Jurkat, Clone E6-1 (cell line): ENCODE data around the gene REC8.

ENCODE experiments used
- DNase-seq: peaks from one replicate; pipeline ENCODE4 v3.0.0-alpha.2; 2011; ENCODE audit warnings: low read depth, low spot score
- H3K4me3 ChIP-seq: 2 replicates; pipeline ENCODE4 v1.5.1; 2011; ENCODE audit warnings: mild to moderate bottlenecking, low read length, control low read depth, moderate library complexity

Gene REC8

GRCh38 chr14:24137529-24138395, 34.1 kb upstream of the REC8 start:
- no peak for DNase-seq
- H3K4me3 ChIP-seq: no peak overlapping the region

GRCh38 chr14:24138396-24139271, 33.2 kb upstream of the REC8 start:
- no peak for DNase-seq
- H3K4me3 ChIP-seq: no peak overlapping the region

DNA sequence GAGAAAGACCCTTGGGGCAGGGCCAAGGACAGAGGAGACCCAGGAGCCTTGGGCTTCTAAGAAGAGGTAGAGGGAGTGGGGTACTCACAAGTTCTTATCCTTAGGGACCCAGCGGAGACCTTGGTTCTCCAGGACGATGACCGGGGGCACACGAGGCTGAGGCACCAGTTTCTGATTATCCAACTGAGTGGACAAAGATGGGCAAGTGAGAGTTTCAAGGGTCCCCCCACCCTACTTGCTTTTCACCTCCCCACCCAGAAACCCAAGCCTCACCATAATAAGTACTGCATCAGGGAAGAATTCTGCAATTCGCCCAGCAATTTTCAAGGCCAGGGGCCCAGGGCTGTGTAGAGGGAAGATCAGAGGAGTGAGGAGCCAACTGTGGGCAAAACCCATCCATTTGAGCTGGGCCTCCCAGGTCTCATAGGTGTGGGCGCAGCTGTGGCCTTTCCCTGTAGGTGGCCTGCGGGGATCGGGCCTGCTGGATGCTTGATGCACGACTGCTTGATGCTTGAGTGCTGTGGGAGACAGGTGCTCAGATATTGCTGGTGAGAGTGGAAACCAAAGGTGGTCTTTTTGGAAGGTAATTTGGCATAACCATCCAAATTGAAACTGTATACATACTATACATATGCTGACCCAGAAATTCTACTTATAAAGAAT, 32.5 kb upstream of the REC8 start:
- no peak for DNase-seq

GRCh38 chr14:24141097-24141880, 30.6 kb upstream of the REC8 start, which contains the start of gene EMC9:
TSS of gene EMC9 (minus strand) at chr14:24141591. CDS start at chr14:24141304, 287 bp downstream.
- peak within 1 kb of the TSS; percentile 96 for H3K4me3 ChIP-seq
- peak; percentile 99 for DNase-seq

More for the DNA sequence above, 32.5 kb upstream of the REC8 start:
- H3K4me3 ChIP-seq: no peak overlapping the region

DNA sequence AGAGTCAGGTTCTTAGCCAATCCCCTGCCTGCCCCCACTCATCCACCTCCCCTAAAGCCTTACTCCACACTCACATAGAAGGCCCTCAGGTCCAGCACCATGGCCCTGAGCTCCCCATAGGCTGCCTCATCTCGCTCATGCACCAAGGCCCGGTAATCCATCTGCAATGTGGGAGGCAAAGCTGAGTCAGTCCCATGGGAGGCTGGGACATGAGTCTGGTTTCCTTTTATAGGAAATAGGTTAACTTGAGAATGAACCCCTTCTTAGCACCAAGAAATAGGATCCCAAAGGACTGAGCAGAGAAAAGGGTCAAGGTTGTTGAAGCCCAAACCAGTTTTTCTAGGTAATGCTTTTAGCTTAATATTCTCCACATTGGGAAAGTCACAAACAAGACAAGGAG, 28.4 kb upstream of the REC8 start:
- DNase-seq: no peak
- no peak overlapping the region for H3K4me3 ChIP-seq

DNA sequence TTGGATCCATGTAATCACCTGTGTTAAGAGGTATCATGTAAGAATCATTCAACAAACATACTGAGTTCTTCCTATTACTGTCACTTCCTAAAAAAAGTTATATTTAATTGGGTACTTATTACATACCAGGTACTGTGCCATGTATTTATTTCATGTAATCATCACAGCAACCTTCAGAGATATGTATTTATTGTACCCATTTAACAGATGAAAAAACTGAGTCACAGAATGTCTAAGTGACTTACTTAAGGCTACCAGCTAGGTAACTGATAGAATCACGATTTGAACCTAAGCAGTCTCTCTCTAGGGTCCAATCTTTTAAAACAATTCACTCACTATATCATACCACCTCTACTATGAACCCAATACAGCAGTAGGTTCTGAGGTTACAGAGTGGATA, 27.4 kb upstream of the REC8 start:
- no peak overlapping the region for H3K4me3 ChIP-seq
- DNase-seq: no peak

DNA sequence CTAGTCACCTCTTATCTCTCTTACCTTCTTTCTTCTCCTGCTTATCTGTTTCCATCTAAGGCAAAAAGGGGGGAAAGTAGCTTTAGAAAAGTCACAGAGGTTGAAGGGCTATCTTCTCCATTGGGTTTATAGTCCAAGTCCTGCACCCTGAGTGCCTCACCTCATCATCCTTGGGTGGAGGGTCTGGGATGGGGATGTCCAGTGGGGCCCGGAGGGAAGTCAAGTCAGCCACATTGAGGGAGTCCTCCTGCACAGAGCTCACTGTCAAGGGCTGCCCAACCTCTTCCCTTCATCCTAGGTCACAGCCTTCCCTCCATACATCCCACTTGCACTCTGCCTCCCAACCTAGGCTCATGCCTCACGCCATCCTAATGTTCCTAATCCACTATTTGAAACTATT, 26.7 kb upstream of the REC8 start:
- DNase-seq: no peak
- peak overlapping the region; percentile 97 for H3K4me3 ChIP-seq

- peak overlapping the region; percentile 97 for H3K4me3 ChIP-seq
- no peak for DNase-seq
These were observed 26.0 kb upstream of the REC8 start for GRCh38 chr14:24145690-24146452.

DNA sequence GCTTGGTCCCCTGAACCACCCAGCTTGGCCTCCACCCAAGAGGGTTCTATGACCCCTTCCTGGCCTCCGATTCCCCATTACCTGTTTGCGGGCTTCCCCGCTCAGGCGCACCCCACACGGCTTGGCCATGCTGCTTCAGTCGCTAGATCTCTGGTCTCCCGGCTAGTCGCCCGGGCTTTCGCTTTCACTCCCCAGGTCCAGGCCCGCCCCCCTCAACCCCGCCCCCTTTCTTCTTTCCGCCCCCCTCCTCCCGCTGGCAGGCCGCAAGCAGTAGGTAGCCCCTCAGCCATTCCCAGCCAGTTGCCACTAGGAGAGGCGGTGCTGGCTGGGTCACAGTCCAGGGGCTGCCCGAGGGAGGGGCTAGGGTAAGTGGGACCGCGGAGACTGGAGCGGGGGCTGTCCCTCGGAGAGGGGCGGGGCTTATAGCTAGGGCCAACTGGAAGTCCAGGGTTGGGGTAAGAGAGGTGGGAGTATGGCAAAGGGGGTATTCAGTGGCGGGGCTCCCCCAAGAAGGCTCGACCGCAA, 25.4 kb upstream of the REC8 start, which contains the start of gene PSME2:
TSS of gene PSME2 (minus strand) at position 158 of the 525 bp plus-strand sequence. CDS start at position 129, 29 bp downstream.
- DNase-seq: peak; percentile 87
- H3K4me3 ChIP-seq: peak within 1 kb of the TSS; percentile 97

- H3K4me3 ChIP-seq: peak within 1 kb of the TSS; percentile 97
- peak; percentile 98 for DNase-seq
These were observed 24.7 kb upstream of the REC8 start, which contains the start of gene RNF31 for GRCh38 chr14:24146978-24147760. TSS of gene RNF31 (plus strand) at chr14:24147498. CDS start at chr14:24147699, 201 bp downstream.

- peak overlapping the region; percentile 97 for H3K4me3 ChIP-seq
- no peak for DNase-seq
These were observed 24.0 kb upstream of the REC8 start for GRCh38 chr14:24147761-24148428.

GRCh38 chr14:24149302-24149969, 22.4 kb upstream of the REC8 start:
- DNase-seq: no peak
- H3K4me3 ChIP-seq: no peak overlapping the region

DNA sequence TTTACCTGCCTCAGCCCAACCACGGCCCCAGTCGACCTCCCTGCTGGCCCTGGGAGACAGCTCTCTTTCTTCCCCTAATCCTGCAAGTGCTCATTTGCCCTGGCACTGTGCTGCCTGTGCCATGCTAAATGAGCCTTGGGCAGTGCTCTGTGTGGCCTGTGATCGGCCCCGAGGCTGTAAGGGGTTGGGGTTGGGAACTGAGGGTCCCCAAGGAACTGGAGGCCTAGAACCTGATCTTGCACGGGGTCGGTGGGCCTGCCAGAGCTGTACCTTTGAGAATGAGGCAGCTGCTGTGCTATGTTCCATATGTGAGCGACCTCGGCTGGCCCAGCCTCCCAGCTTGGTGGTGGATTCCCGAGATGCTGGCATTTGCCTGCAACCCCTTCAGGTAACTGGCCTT, 21.8 kb upstream of the REC8 start:
- no peak overlapping the region for H3K4me3 ChIP-seq
- DNase-seq: no peak

GRCh38 chr14:24150567-24150966, 21.3 kb upstream of the REC8 start:
- DNase-seq: no peak
- H3K4me3 ChIP-seq: no peak overlapping the region

DNA sequence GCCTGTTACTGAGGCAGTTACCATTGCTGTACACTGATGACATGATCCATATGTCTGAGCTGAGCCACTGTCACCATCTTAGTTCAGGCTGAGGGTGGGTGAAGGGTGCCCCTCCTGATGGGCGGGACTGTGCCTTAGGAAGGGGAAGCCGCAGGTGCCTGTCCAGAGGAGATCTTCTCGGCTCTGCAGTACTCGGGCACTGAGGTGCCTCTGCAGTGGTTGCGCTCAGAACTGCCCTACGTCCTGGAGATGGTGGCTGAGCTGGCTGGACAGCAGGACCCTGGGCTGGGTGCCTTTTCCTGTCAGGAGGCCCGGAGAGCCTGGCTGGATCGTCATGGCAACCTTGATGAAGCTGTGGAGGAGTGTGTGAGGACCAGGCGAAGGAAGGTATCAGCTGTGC, 20.9 kb upstream of the REC8 start:
- no peak for DNase-seq
- H3K4me3 ChIP-seq: no peak overlapping the region
